OCI-LY7 (cell line): Measurements from ENCODE around the gene HMBS. TPM values are rescaled to one million over a fixed set of nuclear protein-coding genes. Genes with fewer than 3 reads are reported as not detected.
A peak's percentile ranks its signal among the peaks of the same experiment; 100 is the strongest.

Experiments used
- BruUV-seq: library from RNA; stranded (reverse); fragments of 400-500 nt; replicated peaks from 2 replicates; lab custom pipeline; 2021; lab: Mats Ljungman, UMichigan
- CTCF ChIA-PET: fragments of 300-600 bp; sonication (Branson Sonifier 250); formaldehyde crosslinking; loops from one replicate; lab custom pipeline; 2022; ENCODE audit warnings: antibody characterized with exemption; ENCODE audit not compliant: unreplicated experiment; lab: Charles Lee
- POLR2A ChIA-PET: fragments of 300-600 bp; sonication (Branson Sonifier 250); formaldehyde crosslinking; loops from one replicate; lab custom pipeline; 2022; ENCODE audit warnings: antibody characterized with exemption; lab: Charles Lee
- DNase-seq: peaks from one replicate; pipeline ENCODE4 v3.0.0-alpha.2; 2015; ENCODE audit warnings: low spot score
- H2AFZ ChIP-seq: fragments of 200-600 bp; sonication (generic), shearing (Covaris generic); 2 replicates; pipeline ENCODE4 v1.6.1; 2014; ENCODE audit warnings: mild to moderate bottlenecking, antibody characterized with exemption, low read length, moderate library complexity
- H3K27ac ChIP-seq: fragments of 200-600 bp; sonication (generic); 2 replicates; pipeline ENCODE4 v1.5.1; 2014; ENCODE audit warnings: mixed run types, low read depth, mild to moderate bottlenecking, moderate library complexity, low read length, inconsistent platforms; ENCODE audit not compliant: poor library complexity, severe bottlenecking
- H3K36me3 ChIP-seq: fragments of 200-600 bp; sonication (generic); 2 replicates; pipeline ENCODE4 v1.6.1; 2014; ENCODE audit warnings: mild to moderate bottlenecking, antibody characterized with exemption, low read length, moderate library complexity, mixed read lengths; ENCODE audit not compliant: insufficient read depth
- H3K4me1 ChIP-seq: fragments of 200-600 bp; sonication (generic); 2 replicates; pipeline ENCODE4 v1.5.1; 2014; ENCODE audit warnings: mild to moderate bottlenecking, low read length; ENCODE audit not compliant: insufficient read depth, poor library complexity, severe bottlenecking
- H3K4me2 ChIP-seq: fragments of 200-600 bp; sonication (generic); 2 replicates; pipeline ENCODE4 v1.6.1; 2014; ENCODE audit warnings: mild to moderate bottlenecking, low read length
- H3K4me3 ChIP-seq: fragments of 200-600 bp; sonication (generic); 2 replicates; pipeline ENCODE4 v1.5.1; 2014; ENCODE audit warnings: mild to moderate bottlenecking, low read depth, low read length; ENCODE audit not compliant: poor library complexity, severe bottlenecking
- H3K79me2 ChIP-seq: fragments of 200-600 bp; sonication (generic); 2 replicates; pipeline ENCODE4 v1.6.1; 2016; ENCODE audit warnings: low read depth, mild to moderate bottlenecking, low read length, moderate library complexity, mixed read lengths; ENCODE audit not compliant: insufficient read depth
- H3K9me2 ChIP-seq: fragments of 200-600 bp; sonication (generic); 2 replicates; pipeline ENCODE4 v1.6.1; 2016; ENCODE audit warnings: mild to moderate bottlenecking, low read length, mixed read lengths; ENCODE audit not compliant: insufficient read depth
- H3K9me3 ChIP-seq: fragments of 200-600 bp; sonication (generic); 2 replicates; pipeline ENCODE4 v1.6.1; 2014; ENCODE audit warnings: mild to moderate bottlenecking, mixed run types, low read length, mixed read lengths
- H4K20me1 ChIP-seq: fragments of 200-600 bp; sonication (generic); 2 replicates; pipeline ENCODE4 v1.6.1; 2014; ENCODE audit warnings: mild to moderate bottlenecking, antibody characterized with exemption, low read length, moderate library complexity, mixed read lengths; ENCODE audit not compliant: insufficient read depth
- EZH2phosphoT487 ChIP-seq: fragments of 200-600 bp; sonication (generic); IDR thresholded peaks from 2 replicates; pipeline ENCODE4 v1.6.1; 2018; ENCODE audit warnings: low read depth, borderline replicate concordance, mild to moderate bottlenecking, mixed run types, antibody characterized with exemption, low read length, moderate library complexity, mixed read lengths
- intact Hi-C: fragments of 100-400 bp; cut with micrococcal nuclease; formaldehyde crosslinking; loops from one replicate; pipeline ENCODE4 v1.10.0; 2022; ENCODE audit not compliant: unreplicated experiment
- total RNA-seq, 2 experiments: library from RNA; depleted of rRNA in 1 of 2; stranded (reverse); fragments of >200 nt in 1 of 2; shearing (Covaris generic) in 1 of 2; gene quantifications; 2 replicates each; pipeline ENCODE4 v1.2.3, GENCODE V29; 2014 to 2022
- TF ChIP-seq, protein P1 (sequence below): fragments of 200-600 bp; sonication (generic); conservative IDR thresholded peaks from 2 replicates; pipeline ENCODE4 v1.5.1; 2014; ENCODE audit warnings: mild to moderate bottlenecking, antibody characterized with exemption, low read length, moderate library complexity, mixed read lengths

HMBS gene
- total RNA-seq, 2 experiments from 2014 or later, result 12.2 to 50.0 TPM

- Histone ChIP-seq H3K9me3 (no peaks in the 10 kb centered on the region), H3K4me3 (peak overlapping the region; percentile 77), H3K36me3 (peaks cover 23% of the 10 kb centered on the region), H4K20me1 (no peaks in the 10 kb centered on the region), H3K4me2 (peak overlapping the region; percentile 82), H3K9me2 (no peaks in the 10 kb centered on the region), H3K79me2 (peaks cover 12% of the 10 kb centered on the region; the same call in 1 of the 2 replicates), H3K27ac (peak overlapping the region; percentile 66), H3K4me1 (peaks cover 34% of the 10 kb centered on the region), H2AFZ (peak overlapping the region; percentile 39; the same call in 1 of the 2 replicates)
- intact Hi-C loops, result no loop called here
- BruUV-seq, result TSS peak; percentile 89
- DNase-seq, result no peak
- ChIA-PET CTCF (interaction anchor here (0.6 kb wide), 1 partner anchor 300 kb away, joined by 3 read pairs; no protein-coding TSS in a partner anchor), POLR2A (interaction anchor here (0.5 to 4.5 kb wide), 16 partner anchors 10 to 142 kb away, joined by 3 to 39 read pairs (median 4); partner anchors contain the start of genes C2CD2L, DPAGT1 and VPS11)
- TF ChIP-seq EZH2phosphoT487, result no peak
- TF ChIP-seq, protein P1, sequence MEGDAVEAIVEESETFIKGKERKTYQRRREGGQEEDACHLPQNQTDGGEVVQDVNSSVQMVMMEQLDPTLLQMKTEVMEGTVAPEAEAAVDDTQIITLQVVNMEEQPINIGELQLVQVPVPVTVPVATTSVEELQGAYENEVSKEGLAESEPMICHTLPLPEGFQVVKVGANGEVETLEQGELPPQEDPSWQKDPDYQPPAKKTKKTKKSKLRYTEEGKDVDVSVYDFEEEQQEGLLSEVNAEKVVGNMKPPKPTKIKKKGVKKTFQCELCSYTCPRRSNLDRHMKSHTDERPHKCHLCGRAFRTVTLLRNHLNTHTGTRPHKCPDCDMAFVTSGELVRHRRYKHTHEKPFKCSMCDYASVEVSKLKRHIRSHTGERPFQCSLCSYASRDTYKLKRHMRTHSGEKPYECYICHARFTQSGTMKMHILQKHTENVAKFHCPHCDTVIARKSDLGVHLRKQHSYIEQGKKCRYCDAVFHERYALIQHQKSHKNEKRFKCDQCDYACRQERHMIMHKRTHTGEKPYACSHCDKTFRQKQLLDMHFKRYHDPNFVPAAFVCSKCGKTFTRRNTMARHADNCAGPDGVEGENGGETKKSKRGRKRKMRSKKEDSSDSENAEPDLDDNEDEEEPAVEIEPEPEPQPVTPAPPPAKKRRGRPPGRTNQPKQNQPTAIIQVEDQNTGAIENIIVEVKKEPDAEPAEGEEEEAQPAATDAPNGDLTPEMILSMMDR, result no peak
Observed at GRCh38 chr11:119085437-119085847, 761 bp downstream of the HMBS start.

DNA sequence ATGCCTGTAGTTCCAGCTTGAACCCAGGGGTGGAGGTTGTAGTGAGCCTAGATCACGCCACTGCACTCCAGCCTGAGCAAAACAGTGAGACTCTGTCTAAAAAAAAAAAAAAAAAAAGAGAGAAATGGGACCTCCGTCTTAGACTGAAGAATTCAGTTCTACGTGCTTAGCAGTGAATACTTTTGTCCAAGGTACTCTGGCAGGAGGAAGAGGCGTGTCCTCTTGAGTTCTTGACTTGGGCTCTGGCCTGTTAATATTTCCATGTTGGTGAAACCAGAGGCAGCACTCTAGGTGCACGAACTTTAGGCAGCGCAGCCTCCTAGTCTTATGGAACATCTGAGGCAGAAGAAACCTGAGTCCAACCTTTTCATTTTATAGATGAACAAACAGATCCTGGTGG lies 2.4 kb downstream of the HMBS start:
- H3K4me2 ChIP-seq, result no peak overlapping the region
- POLR2A ChIA-PET, result interaction anchor here (1.0 to 4.5 kb wide), 3 partner anchors 9 to 22 kb away, joined by 3 to 39 read pairs (median 4); partner anchors contain the start of gene C2CD2L

More for the DNA sequence above, 2.4 kb downstream of the HMBS start:
- Histone ChIP-seq H3K9me3 (no peaks in the 10 kb centered on the region), H3K4me1 (peaks cover 51% of the 10 kb centered on the region), H3K4me3 (no peak overlapping the region), H3K27ac (no peak overlapping the region), H3K36me3 (peaks cover 20% of the 10 kb centered on the region), H4K20me1 (0 out of 2 replicates have a peak, but pooled peaks cover 1% of the 10 kb centered on the region), H3K9me2 (no peaks in the 10 kb centered on the region), H3K79me2 (peaks cover 12% of the 10 kb centered on the region; the same call in 1 of the 2 replicates), H2AFZ (no peak overlapping the region)
- intact Hi-C loops, result no loop called here
- DNase-seq, result no peak
- BruUV-seq, result no TSS peak
- CTCF ChIA-PET, result no interaction called here
- TF ChIP-seq, protein P1, result no peak
